Panc1 (cell line): ENCODE measurements around the gene STK16. TPM values are rescaled to one million over a fixed set of nuclear protein-coding genes. Genes with fewer than 3 reads are reported as not detected.

Experiments
- ATAC-seq: fragments of 200-7000 bp; cut with Tn5 transposase; 2 replicates; pipeline ENCODE4 v1.9.1; 2020; ENCODE audit warnings: mild to moderate bottlenecking, moderate library complexity
- BruUV-seq: library from RNA; stranded (reverse); fragments of 400-500 nt; replicated peaks from 2 replicates; lab custom pipeline; 2021; lab: Mats Ljungman, UMichigan
- CTCF ChIA-PET: fragments of 300-600 bp; sonication (Branson Sonifier 250); formaldehyde crosslinking; loops from one replicate; lab custom pipeline; 2022; ENCODE audit warnings: antibody characterized with exemption; lab: Charles Lee
- POLR2A ChIA-PET: fragments of 300-600 bp; sonication (Branson Sonifier 250); formaldehyde crosslinking; loops from one replicate; lab custom pipeline; 2022; ENCODE audit warnings: antibody characterized with exemption; lab: Charles Lee
- DNase-seq: peaks from one replicate; pipeline ENCODE4 v3.0.0-alpha.2; 2010; ENCODE audit warnings: low read depth, low spot score
- H3K27ac ChIP-seq: 2 replicates; pipeline ENCODE4 v1.5.1; 2011; ENCODE audit warnings: mild to moderate bottlenecking, low read length, inconsistent platforms
- H3K27me3 ChIP-seq: fragments of 200-500 bp; sonication (Bioruptor generic); 2 replicates; pipeline ENCODE4 v1.6.0; 2014; ENCODE audit warnings: low read length, inconsistent platforms; ENCODE audit not compliant: control insufficient read depth, insufficient read depth
- H3K36me3 ChIP-seq: fragments of 200-500 bp; sonication (Bioruptor generic); 2 replicates; pipeline ENCODE4 v1.5.1; 2014; ENCODE audit warnings: inconsistent platforms, mild to moderate bottlenecking, low read length, moderate library complexity; ENCODE audit not compliant: control insufficient read depth, insufficient read depth
- H3K4me1 ChIP-seq: 2 replicates; pipeline ENCODE4 v1.5.1; 2011; ENCODE audit warnings: inconsistent platforms, mild to moderate bottlenecking, low read length, moderate library complexity; ENCODE audit not compliant: control insufficient read depth, insufficient read depth
- H3K4me3 ChIP-seq, 2 experiments: 2 replicates each; pipeline ENCODE4 v1.5.1; 2011 to 2012; ENCODE audit warnings: low read depth in 2 of 2, low read length in 2 of 2, mild to moderate bottlenecking in 2 of 2, inconsistent platforms in 1 of 2, moderate library complexity in 1 of 2
- H3K9me3 ChIP-seq: fragments of 200-500 bp; sonication (Bioruptor generic); 2 replicates; pipeline ENCODE4 v1.5.1; 2014; ENCODE audit warnings: low read depth, mild to moderate bottlenecking, inconsistent platforms, low read length, moderate library complexity; ENCODE audit not compliant: control insufficient read depth, insufficient read depth
- POLR2AphosphoS5 ChIP-seq: IDR thresholded peaks from 2 replicates; pipeline ENCODE4 v1.6.1; 2012; ENCODE audit warnings: mild to moderate bottlenecking, low read depth, low read length, moderate library complexity
- REST ChIP-seq, 2 experiments: IDR thresholded peaks; 2 replicates each; pipeline ENCODE4 v1.6.1; 2011 to 2012; ENCODE audit warnings: low read depth in 2 of 2, control low read depth in 1 of 2, low read length in 1 of 2, mild to moderate bottlenecking in 1 of 2, moderate library complexity in 1 of 2; ENCODE audit not compliant: insufficient read depth in 1 of 2
- SIN3A ChIP-seq: IDR thresholded peaks from 2 replicates; pipeline ENCODE4 v1.6.1; 2012; ENCODE audit warnings: low read depth, mild to moderate bottlenecking, low read length, moderate library complexity, borderline replicate concordance; ENCODE audit not compliant: insufficient read depth
- TCF7L2 ChIP-seq: IDR thresholded peaks from 2 replicates; pipeline ENCODE4 v1.6.1; 2011; ENCODE audit warnings: mild to moderate bottlenecking, low read depth, low read length, inconsistent platforms
- in situ Hi-C: cut with HindIII; loops from 2 replicates; pipeline ENCODE4 v1.10.0; 2016; ENCODE audit warnings: low sequenced_read_pairs, low pct_unique_long_range_greater_than_20kb
- intact Hi-C: fragments of 100-400 bp; cut with micrococcal nuclease; formaldehyde crosslinking; loops from one replicate; pipeline ENCODE4 v1.10.0; 2022; ENCODE audit not compliant: unreplicated experiment
- total RNA-seq: library from RNA; stranded (reverse); gene quantifications from one replicate; pipeline ENCODE4 v1.2.1, GENCODE V29; 2021; ENCODE audit not compliant: unreplicated experiment
- TF ChIP-seq, protein P1 (sequence below): fragments of 450-650 bp; IDR thresholded peaks from 2 replicates; pipeline ENCODE4 v1.5.1; 2017; ENCODE audit warnings: mild to moderate bottlenecking

STK16 gene
- total RNA-seq, 1 experiment from 2014 or later: 29.9 TPM

GRCh38 chr2:219246559-219246958, 1.3 kb downstream of the STK16 start:
- in situ Hi-C loops: no loop called here
- CTCF ChIA-PET: interaction anchor here (1.2 kb wide), 1 partner anchor 16 kb away, joined by 6 read pairs; no protein-coding TSS in a partner anchor
- H3K9me3 ChIP-seq: no peaks in the 10 kb centered on the region
- intact Hi-C loops: no loop called here
- TSS peak; percentile 91 for BruUV-seq
- peaks cover 39% of the 10 kb centered on the region for H3K4me1 ChIP-seq
- DNase-seq: no peak
- POLR2A ChIA-PET: no interaction called here
- ATAC-seq: no peak
- no peak overlapping the region; the same call in 1 of the 2 replicates for H3K27ac ChIP-seq
- no peak for TF ChIP-seq POLR2AphosphoS5
- TF ChIP-seq SIN3A: no peak
- no peak for TF ChIP-seq TCF7L2
- TF ChIP-seq REST (IDR thresholded peaks at IDR 0.05; ENCODE audit: insufficient read depth in 1 of 2, low read depth in 2 of 2, low read length in 1 of 2): no peak
- TF ChIP-seq, protein P1, sequence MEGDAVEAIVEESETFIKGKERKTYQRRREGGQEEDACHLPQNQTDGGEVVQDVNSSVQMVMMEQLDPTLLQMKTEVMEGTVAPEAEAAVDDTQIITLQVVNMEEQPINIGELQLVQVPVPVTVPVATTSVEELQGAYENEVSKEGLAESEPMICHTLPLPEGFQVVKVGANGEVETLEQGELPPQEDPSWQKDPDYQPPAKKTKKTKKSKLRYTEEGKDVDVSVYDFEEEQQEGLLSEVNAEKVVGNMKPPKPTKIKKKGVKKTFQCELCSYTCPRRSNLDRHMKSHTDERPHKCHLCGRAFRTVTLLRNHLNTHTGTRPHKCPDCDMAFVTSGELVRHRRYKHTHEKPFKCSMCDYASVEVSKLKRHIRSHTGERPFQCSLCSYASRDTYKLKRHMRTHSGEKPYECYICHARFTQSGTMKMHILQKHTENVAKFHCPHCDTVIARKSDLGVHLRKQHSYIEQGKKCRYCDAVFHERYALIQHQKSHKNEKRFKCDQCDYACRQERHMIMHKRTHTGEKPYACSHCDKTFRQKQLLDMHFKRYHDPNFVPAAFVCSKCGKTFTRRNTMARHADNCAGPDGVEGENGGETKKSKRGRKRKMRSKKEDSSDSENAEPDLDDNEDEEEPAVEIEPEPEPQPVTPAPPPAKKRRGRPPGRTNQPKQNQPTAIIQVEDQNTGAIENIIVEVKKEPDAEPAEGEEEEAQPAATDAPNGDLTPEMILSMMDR: no peak
- no peaks in the 10 kb centered on the region for H3K27me3 ChIP-seq
- no peak overlapping the region for H3K4me3 ChIP-seq
- no peaks in the 10 kb centered on the region; the same call in 1 of the 2 replicates for H3K36me3 ChIP-seq

GRCh38 chr2:219247678-219248642, 2.7 kb downstream of the STK16 start:
- H3K4me3 ChIP-seq: no peak overlapping the region

More at GRCh38 chr2:219247678-219248642, 2.7 kb downstream of the STK16 start:
- no TSS peak for BruUV-seq
- CTCF ChIA-PET: interaction anchor here (0.8 kb wide), 1 partner anchor 47 kb away, joined by 3 read pairs; no protein-coding TSS in a partner anchor
- ATAC-seq (no peak), DNase-seq (no peak)
- in situ Hi-C loops: no loop called here
- no peak overlapping the region for H3K27ac ChIP-seq
- TF ChIP-seq POLR2AphosphoS5: no peak
- TF ChIP-seq, protein P1: no peak
- TF ChIP-seq REST (IDR thresholded peaks at IDR 0.05; ENCODE audit: insufficient read depth in 1 of 2, low read depth in 2 of 2, low read length in 1 of 2): no peak
- TF ChIP-seq TCF7L2: no peak
- TF ChIP-seq SIN3A: no peak
- peaks cover 45% of the 10 kb centered on the region for H3K4me1 ChIP-seq
- intact Hi-C loops: no loop called here
- no peaks in the 10 kb centered on the region; the same call in 1 of the 2 replicates for H3K36me3 ChIP-seq
- no peaks in the 10 kb centered on the region for H3K9me3 ChIP-seq
- POLR2A ChIA-PET: interaction anchor here (0.7 kb wide), 1 partner anchor 29 kb away, joined by 3 read pairs; no protein-coding TSS in a partner anchor
- no peaks in the 10 kb centered on the region for H3K27me3 ChIP-seq
